HEK293 (cell line): Measurements from ENCODE around the gene CASS4.

ENCODE experiments used
- BCL11A ChIP-seq: fragments of 450-650 bp; formaldehyde crosslinking; IDR thresholded peaks from 2 replicates; pipeline ENCODE4 v1.5.1; 2016; ENCODE audit warnings: low read depth, missing biosample characterization, missing genetic modification characterization
- PBX3 ChIP-seq: sonication (generic); formaldehyde crosslinking; IDR thresholded peaks from 2 replicates; pipeline ENCODE4 v1.8.1; 2022; ENCODE audit warnings: mild to moderate bottlenecking, moderate library complexity, missing genetic modification reagents
- ZBTB7A ChIP-seq: fragments of 450-650 bp; formaldehyde crosslinking; IDR thresholded peaks from 2 replicates; pipeline ENCODE4 v1.5.1; 2016; ENCODE audit warnings: low read depth, missing biosample characterization, missing genetic modification characterization
- ZIC2 ChIP-seq: fragments of 450-650 bp; formaldehyde crosslinking; IDR thresholded peaks from 2 replicates; pipeline ENCODE4 v1.5.1; 2016; ENCODE audit warnings: missing biosample characterization, missing genetic modification characterization
- ZNF211 ChIP-seq: fragments of 450-650 bp; formaldehyde crosslinking; IDR thresholded peaks from 2 replicates; pipeline ENCODE4 v1.5.1; 2016; ENCODE audit warnings: low read depth, missing biosample characterization, missing genetic modification characterization
- ZNF449 ChIP-seq: fragments of 450-650 bp; formaldehyde crosslinking; IDR thresholded peaks from 2 replicates; pipeline ENCODE4 v1.5.1; 2017; ENCODE audit warnings: missing biosample characterization, mild to moderate bottlenecking, missing genetic modification characterization, moderate library complexity
- ZNF544 ChIP-seq: fragments of 450-650 bp; formaldehyde crosslinking; IDR thresholded peaks from 2 replicates; pipeline ENCODE4 v1.5.0; 2017; ENCODE audit warnings: missing biosample characterization, missing genetic modification characterization
- ZNF549 ChIP-seq: fragments of 450-650 bp; IDR thresholded peaks from 2 replicates; pipeline ENCODE4 v1.5.1; 2018; ENCODE audit warnings: missing biosample characterization, missing genetic modification characterization, mild to moderate bottlenecking, inconsistent platforms, moderate library complexity
- ZNF76 ChIP-seq: fragments of 450-650 bp; formaldehyde crosslinking; IDR thresholded peaks from 2 replicates; pipeline ENCODE4; 2016; ENCODE audit warnings: low read depth, missing biosample characterization, missing genetic modification characterization, borderline replicate concordance
- TF ChIP-seq, protein P1 (sequence below): fragments of 450-650 bp; formaldehyde crosslinking; IDR thresholded peaks from 2 replicates; pipeline ENCODE4 v1.5.1; 2016; ENCODE audit warnings: missing biosample characterization, missing genetic modification characterization

- TF ChIP-seq ZNF549 (no peak), ZIC2 (tag by site-specific recombination) (no peak), BCL11A (no peak), ZBTB7A (no peak), ZNF449 (tag by site-specific recombination) (no peak), ZNF544 (tag by site-specific recombination) (no peak), ZNF76 (tag by site-specific recombination) (no peak), ZNF211 (no peak), PBX3 (CRISPR knock-in tag) (no peak)
- TF ChIP-seq, protein P1, sequence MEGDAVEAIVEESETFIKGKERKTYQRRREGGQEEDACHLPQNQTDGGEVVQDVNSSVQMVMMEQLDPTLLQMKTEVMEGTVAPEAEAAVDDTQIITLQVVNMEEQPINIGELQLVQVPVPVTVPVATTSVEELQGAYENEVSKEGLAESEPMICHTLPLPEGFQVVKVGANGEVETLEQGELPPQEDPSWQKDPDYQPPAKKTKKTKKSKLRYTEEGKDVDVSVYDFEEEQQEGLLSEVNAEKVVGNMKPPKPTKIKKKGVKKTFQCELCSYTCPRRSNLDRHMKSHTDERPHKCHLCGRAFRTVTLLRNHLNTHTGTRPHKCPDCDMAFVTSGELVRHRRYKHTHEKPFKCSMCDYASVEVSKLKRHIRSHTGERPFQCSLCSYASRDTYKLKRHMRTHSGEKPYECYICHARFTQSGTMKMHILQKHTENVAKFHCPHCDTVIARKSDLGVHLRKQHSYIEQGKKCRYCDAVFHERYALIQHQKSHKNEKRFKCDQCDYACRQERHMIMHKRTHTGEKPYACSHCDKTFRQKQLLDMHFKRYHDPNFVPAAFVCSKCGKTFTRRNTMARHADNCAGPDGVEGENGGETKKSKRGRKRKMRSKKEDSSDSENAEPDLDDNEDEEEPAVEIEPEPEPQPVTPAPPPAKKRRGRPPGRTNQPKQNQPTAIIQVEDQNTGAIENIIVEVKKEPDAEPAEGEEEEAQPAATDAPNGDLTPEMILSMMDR (tag by site-specific recombination), result no peak
Measured at GRCh38 chr20:56412949-56413348, 889 bp downstream of the CASS4 start.
